ENCODE measurements around the gene DCDC2C. TPM values are rescaled to one million over a fixed set of nuclear protein-coding genes. Genes with fewer than 3 reads are reported as not detected.

DCDC2C gene
- total RNA-seq, 6 experiments from 2014 or later, result not detected

GRCh38 chr2:3730646-3731045 lies 27.3 kb downstream of the DCDC2C start:
- TF ChIP-seq CTCF (IDR thresholded peaks at IDR 0.05), result no peak
- peaks cover 1% of the 10 kb centered on the region for H3K27me3 Mint-ChIP-seq (ENCODE audit: insufficient read depth)
- peak; percentile 9 for DNase-seq

GRCh38 chr2:3731829-3732228 lies 28.5 kb downstream of the DCDC2C start:
- Mint-ChIP-seq H3K27ac (no peak overlapping the region), H3K27me3 (ENCODE audit: insufficient read depth) (peaks cover 1% of the 10 kb centered on the region), H3K4me3 (no peak overlapping the region), H3K4me1 (ENCODE audit: low read depth) (no peaks in the 10 kb centered on the region), H3K9me3 (peaks cover 11% of the 10 kb centered on the region; the same call in 1 of the 2 replicates), H3K36me3 (ENCODE audit: low read depth) (no peaks in the 10 kb centered on the region)
- TF ChIP-seq CTCF (IDR thresholded peaks at IDR 0.05), result no peak
- DNase-seq, result no peak

More at GRCh38 chr2:3730646-3731045, 27.3 kb downstream of the DCDC2C start:
- no peak overlapping the region for H3K27ac Mint-ChIP-seq
- H3K9me3 Mint-ChIP-seq, result peaks cover 5% of the 10 kb centered on the region; the same call in 1 of the 2 replicates
- no peak overlapping the region for H3K4me3 Mint-ChIP-seq
- no peaks in the 10 kb centered on the region for H3K36me3 Mint-ChIP-seq (ENCODE audit: low read depth)
- H3K4me1 Mint-ChIP-seq (ENCODE audit: low read depth), result no peaks in the 10 kb centered on the region

- Mint-ChIP-seq H3K9me3 (peaks cover 11% of the 10 kb centered on the region; the same call in 1 of the 2 replicates), H3K27ac (no peak overlapping the region), H3K27me3 (ENCODE audit: insufficient read depth) (peaks cover 1% of the 10 kb centered on the region; the same call in 1 of the 2 replicates), H3K36me3 (ENCODE audit: low read depth) (no peaks in the 10 kb centered on the region), H3K4me3 (no peak overlapping the region), H3K4me1 (ENCODE audit: low read depth) (no peaks in the 10 kb centered on the region)
- TF ChIP-seq CTCF (IDR thresholded peaks at IDR 0.05), result no peak
- no peak for DNase-seq
Measured at GRCh38 chr2:3736112-3736511, 32.7 kb downstream of the DCDC2C start.

- no peak overlapping the region for H3K4me3 Mint-ChIP-seq
- peaks cover 3% of the 10 kb centered on the region; the same call in 1 of the 2 replicates for H3K27me3 Mint-ChIP-seq (ENCODE audit: insufficient read depth)
- peaks cover 7% of the 10 kb centered on the region; the same call in 1 of the 2 replicates for H3K9me3 Mint-ChIP-seq
- no peaks in the 10 kb centered on the region for H3K36me3 Mint-ChIP-seq (ENCODE audit: low read depth)
- TF ChIP-seq CTCF (IDR thresholded peaks at IDR 0.05), result no peak
- no peak overlapping the region for H3K27ac Mint-ChIP-seq
- H3K4me1 Mint-ChIP-seq (ENCODE audit: low read depth), result no peaks in the 10 kb centered on the region
- DNase-seq, result no peak
Measured at GRCh38 chr2:3737128-3737527, 33.8 kb downstream of the DCDC2C start.

GRCh38 chr2:3738454-3738853 lies 35.1 kb downstream of the DCDC2C start:
- no peak for DNase-seq
- peak; percentile 10; the same call in 1 of the 2 replicates for TF ChIP-seq CTCF (IDR thresholded peaks at IDR 0.05)
- Mint-ChIP-seq H3K36me3 (ENCODE audit: low read depth) (no peaks in the 10 kb centered on the region), H3K27me3 (ENCODE audit: insufficient read depth) (peaks cover 3% of the 10 kb centered on the region; the same call in 1 of the 2 replicates), H3K9me3 (peaks cover 9% of the 10 kb centered on the region; the same call in 1 of the 2 replicates), H3K27ac (no peak overlapping the region), H3K4me3 (no peak overlapping the region), H3K4me1 (ENCODE audit: low read depth) (no peaks in the 10 kb centered on the region)

Data from HFFc6 (cell line).